IMR-90 (cell line): ENCODE measurements around the gene CNTN5.
A peak's percentile ranks its signal among the peaks of the same experiment; 100 is the strongest.

Experiments used
- CEBPB ChIP-seq: IDR thresholded peaks from 2 replicates; pipeline ENCODE4 v1.6.1; 2012; ENCODE audit warnings: low read depth, low read length, improper control_type of control experiment
- FOS ChIP-seq: fragments of 150-350 bp; IDR thresholded peaks from 2 replicates; pipeline ENCODE4 v1.6.1; 2016; ENCODE audit warnings: low read depth, low read length
- MAFK ChIP-seq: IDR thresholded peaks from 2 replicates; pipeline ENCODE4 v1.6.1; 2012; ENCODE audit warnings: low read depth, low read length, improper control_type of control experiment
- MAZ ChIP-seq: IDR thresholded peaks from 2 replicates; pipeline ENCODE4 v1.6.1; 2012; ENCODE audit warnings: low read depth, mild to moderate bottlenecking, low read length, improper control_type of control experiment, moderate library complexity, borderline replicate concordance
- MXI1 ChIP-seq: IDR thresholded peaks from 2 replicates; pipeline ENCODE4 v1.6.1; 2012; ENCODE audit warnings: low read depth, mild to moderate bottlenecking, low read length, moderate library complexity, borderline replicate concordance
- POLR2A ChIP-seq: IDR thresholded peaks from 2 replicates; pipeline ENCODE4 v1.6.1; 2012; ENCODE audit warnings: mild to moderate bottlenecking, low read depth, low read length
- RAD21 ChIP-seq: IDR thresholded peaks from 2 replicates; pipeline ENCODE4 v1.6.1; 2012; ENCODE audit warnings: low read length, improper control_type of control experiment
- RCOR1 ChIP-seq: IDR thresholded peaks from 2 replicates; pipeline ENCODE4 v1.6.1; 2012; ENCODE audit warnings: mild to moderate bottlenecking, low read length, improper control_type of control experiment; ENCODE audit not compliant: insufficient replicate concordance
- RFX5 ChIP-seq: IDR thresholded peaks from 2 replicates; pipeline ENCODE4 v1.8.0; 2012; ENCODE audit warnings: low read depth, mild to moderate bottlenecking, low read length, moderate library complexity
- SMC3 ChIP-seq: fragments of 150-350 bp; IDR thresholded peaks from 2 replicates; pipeline ENCODE4 v1.6.1; 2016; ENCODE audit warnings: low read depth, mild to moderate bottlenecking, antibody characterized with exemption, low read length, moderate library complexity
- TF ChIP-seq, protein P1 (sequence below): conservative IDR thresholded peaks from 2 replicates; pipeline ENCODE4 v1.5.1; 2012; ENCODE audit warnings: mild to moderate bottlenecking, low read depth, low read length, improper control_type of control experiment
- TF ChIP-seq, protein P2 (sequence below): fragments of 150-350 bp; IDR thresholded peaks from 2 replicates; pipeline ENCODE4 v1.6.1; 2017; ENCODE audit warnings: mild to moderate bottlenecking, antibody characterized with exemption, low read length, low read depth
- TF ChIP-seq, protein P3 (sequence below): fragments of 150-350 bp; IDR thresholded peaks from 2 replicates; pipeline ENCODE4 v1.6.1; 2016; ENCODE audit warnings: low read depth, mild to moderate bottlenecking, low read length, moderate library complexity, borderline replicate concordance

DNA sequence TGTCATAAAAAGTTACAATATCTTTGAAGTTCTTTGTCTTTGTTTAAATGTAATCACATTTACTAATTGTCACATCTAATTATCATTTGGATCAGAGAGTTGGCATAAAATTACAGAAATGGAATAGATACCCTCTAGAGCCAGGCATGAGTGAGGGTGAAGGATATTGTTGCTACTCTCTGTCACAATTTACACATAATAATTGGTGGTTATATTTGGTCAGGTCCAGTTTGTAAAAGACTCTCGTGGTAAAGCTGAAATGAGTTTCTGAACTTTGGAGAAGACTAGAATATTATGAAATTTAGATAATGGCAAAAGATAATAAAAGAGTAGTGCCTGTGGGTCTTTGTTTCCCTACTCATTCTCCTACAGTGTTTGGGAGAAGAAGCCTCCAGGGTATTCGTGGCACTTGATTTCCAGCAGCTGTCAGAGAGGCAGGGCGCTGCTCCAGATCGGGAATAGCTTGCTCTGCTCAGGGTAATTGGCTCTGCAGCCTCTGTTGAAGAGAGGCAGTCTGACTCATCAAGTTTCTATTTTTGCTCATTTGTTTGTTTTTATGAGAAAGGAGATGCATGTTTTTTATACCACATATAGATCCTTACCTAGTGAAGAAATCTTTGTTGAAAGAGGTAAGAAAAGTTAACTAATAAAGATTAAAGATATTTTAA is 349.9 kb downstream of the CNTN5 start:
- TF ChIP-seq, protein P1, sequence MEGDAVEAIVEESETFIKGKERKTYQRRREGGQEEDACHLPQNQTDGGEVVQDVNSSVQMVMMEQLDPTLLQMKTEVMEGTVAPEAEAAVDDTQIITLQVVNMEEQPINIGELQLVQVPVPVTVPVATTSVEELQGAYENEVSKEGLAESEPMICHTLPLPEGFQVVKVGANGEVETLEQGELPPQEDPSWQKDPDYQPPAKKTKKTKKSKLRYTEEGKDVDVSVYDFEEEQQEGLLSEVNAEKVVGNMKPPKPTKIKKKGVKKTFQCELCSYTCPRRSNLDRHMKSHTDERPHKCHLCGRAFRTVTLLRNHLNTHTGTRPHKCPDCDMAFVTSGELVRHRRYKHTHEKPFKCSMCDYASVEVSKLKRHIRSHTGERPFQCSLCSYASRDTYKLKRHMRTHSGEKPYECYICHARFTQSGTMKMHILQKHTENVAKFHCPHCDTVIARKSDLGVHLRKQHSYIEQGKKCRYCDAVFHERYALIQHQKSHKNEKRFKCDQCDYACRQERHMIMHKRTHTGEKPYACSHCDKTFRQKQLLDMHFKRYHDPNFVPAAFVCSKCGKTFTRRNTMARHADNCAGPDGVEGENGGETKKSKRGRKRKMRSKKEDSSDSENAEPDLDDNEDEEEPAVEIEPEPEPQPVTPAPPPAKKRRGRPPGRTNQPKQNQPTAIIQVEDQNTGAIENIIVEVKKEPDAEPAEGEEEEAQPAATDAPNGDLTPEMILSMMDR = no peak
- TF ChIP-seq, protein P2, sequence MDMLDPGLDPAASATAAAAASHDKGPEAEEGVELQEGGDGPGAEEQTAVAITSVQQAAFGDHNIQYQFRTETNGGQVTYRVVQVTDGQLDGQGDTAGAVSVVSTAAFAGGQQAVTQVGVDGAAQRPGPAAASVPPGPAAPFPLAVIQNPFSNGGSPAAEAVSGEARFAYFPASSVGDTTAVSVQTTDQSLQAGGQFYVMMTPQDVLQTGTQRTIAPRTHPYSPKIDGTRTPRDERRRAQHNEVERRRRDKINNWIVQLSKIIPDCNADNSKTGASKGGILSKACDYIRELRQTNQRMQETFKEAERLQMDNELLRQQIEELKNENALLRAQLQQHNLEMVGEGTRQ = no peak
- no peak for TF ChIP-seq POLR2A
- TF ChIP-seq SMC3 = no peak
- TF ChIP-seq MAZ = no peak
- TF ChIP-seq RAD21 = no peak
- TF ChIP-seq RFX5 = no peak
- TF ChIP-seq, protein P3, sequence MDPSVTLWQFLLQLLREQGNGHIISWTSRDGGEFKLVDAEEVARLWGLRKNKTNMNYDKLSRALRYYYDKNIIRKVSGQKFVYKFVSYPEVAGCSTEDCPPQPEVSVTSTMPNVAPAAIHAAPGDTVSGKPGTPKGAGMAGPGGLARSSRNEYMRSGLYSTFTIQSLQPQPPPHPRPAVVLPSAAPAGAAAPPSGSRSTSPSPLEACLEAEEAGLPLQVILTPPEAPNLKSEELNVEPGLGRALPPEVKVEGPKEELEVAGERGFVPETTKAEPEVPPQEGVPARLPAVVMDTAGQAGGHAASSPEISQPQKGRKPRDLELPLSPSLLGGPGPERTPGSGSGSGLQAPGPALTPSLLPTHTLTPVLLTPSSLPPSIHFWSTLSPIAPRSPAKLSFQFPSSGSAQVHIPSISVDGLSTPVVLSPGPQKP = no peak
- 0 out of 2 replicates have a peak, but pooled peaks have one; percentile 34 for TF ChIP-seq FOS
- no peak for TF ChIP-seq MXI1
- TF ChIP-seq MAFK = peak; percentile 36; the same call in 1 of the 2 replicates
- TF ChIP-seq RCOR1 = no peak
- no peak for TF ChIP-seq CEBPB
